Lung (tissue), 12 donors: ENCODE measurements around the gene PRRX2. TPM values are rescaled to one million over a fixed set of nuclear protein-coding genes. Genes with fewer than 3 reads are reported as not detected.

Experiments
- ATAC-seq: fragments of 200-7000 bp; cut with Tn5 transposase; one replicate; pipeline ENCODE4 v1.9.1; 2020; ENCODE audit warnings: moderate number of reproducible peaks; ENCODE audit not compliant: insufficient read depth, low FRiP score
- DNase-seq, 3 donors: peaks; one replicate each; pipeline ENCODE4 v3.0.0-alpha.2; 2013 to 2017
- H3K27ac ChIP-seq, 2 donors: one replicate each; pipeline ENCODE4 v1.5.1; 2013; ENCODE audit warnings: mild to moderate bottlenecking in 2 of 2, moderate library complexity in 2 of 2, control low read depth in 1 of 2, inconsistent platforms in 1 of 2, low read depth in 1 of 2, low read length in 1 of 2
- H3K27me3 ChIP-seq, 3 donors: one replicate each; pipeline ENCODE4 v1.5.1; 2013; ENCODE audit warnings: low read length in 2 of 3; ENCODE audit not compliant: control insufficient read depth in 3 of 3, insufficient read depth in 3 of 3
- H3K36me3 ChIP-seq, 4 donors: one replicate each; pipeline ENCODE4 v1.5.1; 2013; ENCODE audit warnings: low read length in 4 of 4, mild to moderate bottlenecking in 1 of 4, moderate library complexity in 1 of 4; ENCODE audit not compliant: control insufficient read depth in 4 of 4, insufficient read depth in 4 of 4
- H3K4me1 ChIP-seq, 5 donors: one replicate each; pipeline ENCODE4 v1.5.1; 2013; ENCODE audit warnings: low read length in 5 of 5, mild to moderate bottlenecking in 2 of 5, moderate library complexity in 1 of 5; ENCODE audit not compliant: control insufficient read depth in 5 of 5, insufficient read depth in 5 of 5
- H3K4me3 ChIP-seq: one replicate; pipeline ENCODE4 v1.5.1; 2013; ENCODE audit warnings: mild to moderate bottlenecking, control low read depth, moderate library complexity
- H3K9ac ChIP-seq, 2 donors: one replicate each; pipeline ENCODE4 v1.5.1; 2013; ENCODE audit warnings: low read length in 2 of 2, control low read depth in 1 of 2; ENCODE audit not compliant: insufficient read depth in 1 of 2
- H3K9me3 ChIP-seq, 4 donors: one replicate each; pipeline ENCODE4 v1.5.1; 2013; ENCODE audit warnings: low read length in 3 of 4, mild to moderate bottlenecking in 1 of 4, moderate library complexity in 1 of 4; ENCODE audit not compliant: control insufficient read depth in 4 of 4, insufficient read depth in 3 of 4
- CTCF ChIP-seq: IDR thresholded peaks from 2 replicates; pipeline ENCODE4 v1.5.1; 2012; ENCODE audit warnings: mild to moderate bottlenecking; ENCODE audit errors: control extremely low read depth, extremely low read depth
- WGBS, 2 donors: extraction: QIAGEN DNeasy Blood & Tissue Kit; methylation state at CpG; one replicate each; pipeline ENCODE4 v1.1.7; 2013; 5-methylcytosine and 5-hydroxymethylcytosine counted together
- polyA plus RNA-seq, 2 donors: library from polyadenylated mRNA; stranded (reverse); fragments of 200-250 nt; gene quantifications; one replicate each; pipeline ENCODE4 v1.2.1, GENCODE V29; 2013
- total RNA-seq, 2 donors: library from RNA; depleted of rRNA in 1 of 2; stranded (reverse); fragments of >200 nt in 1 of 2; gene quantifications; one replicate each; pipeline ENCODE4 v1.2.1, GENCODE V29; 2014 to 2021
- donor health status: control.
- donor health status: control.
- donor health status: Bipolar disorder and iron deficiency.
- donor health status: healthy.
- donor health status: DM: yes; HTN: yes; CAD: no.

Gene PRRX2
- total and polyA plus RNA-seq, 4 donors: 2.2 to 3.8 (median 3.5) TPM

GRCh38 chr9:129644902-129645301 is 20.5 kb upstream of the PRRX2 start:
- TF ChIP-seq CTCF: no peak
- WGBS, 2 donors: 69 to 81% methylated on average over 17 of the region's 17 CpGs
- ATAC-seq (no peak), DNase-seq (no peak)
- Histone ChIP-seq H3K4me1 (peaks cover 5 to 20% (median 12%) of the 10 kb centered on the region in 5 donors), H3K27ac (no peak overlapping the region), H3K36me3 (no peaks in the 10 kb centered on the region), H3K9ac (no peak overlapping the region), H3K27me3 (no peaks in the 10 kb centered on the region), H3K4me3 (no peak overlapping the region), H3K9me3 (no peaks in the 10 kb centered on the region)

GRCh38 chr9:129646252-129646651 is 19.2 kb upstream of the PRRX2 start:
- no peak for DNase-seq
- no peak overlapping the region for H3K27ac ChIP-seq
- peaks cover 0 to 7% (median under 1%) of the 10 kb centered on the region in 5 donors for H3K4me1 ChIP-seq
- TF ChIP-seq CTCF: no peak
- no peaks in the 10 kb centered on the region for H3K9me3 ChIP-seq
- no peak for ATAC-seq
- no peaks in the 10 kb centered on the region for H3K27me3 ChIP-seq
- no peaks in the 10 kb centered on the region for H3K36me3 ChIP-seq
- 84 to 91% methylated on average over 12 of the region's 12 CpGs for whole genome bisulfite sequencing, 2 donors
- H3K4me3 ChIP-seq: no peak overlapping the region
- no peak overlapping the region for H3K9ac ChIP-seq

GRCh38 chr9:129646654-129647053 is 18.8 kb upstream of the PRRX2 start:
- TF ChIP-seq CTCF: no peak
- Histone ChIP-seq H3K27me3 (no peaks in the 10 kb centered on the region), H3K4me3 (no peak overlapping the region), H3K9ac (no peak overlapping the region), H3K9me3 (no peaks in the 10 kb centered on the region), H3K4me1 (peaks cover 0 to 3% (median 0%) of the 10 kb centered on the region in 5 donors), H3K27ac (no peak overlapping the region), H3K36me3 (no peaks in the 10 kb centered on the region)
- DNase-seq: no peak
- 95 to 98% methylated on average over 7 of the region's 7 CpGs for WGBS, 2 donors
- no peak for ATAC-seq

GRCh38 chr9:129647635-129648034 is 17.8 kb upstream of the PRRX2 start:
- Histone ChIP-seq H3K4me3 (no peak overlapping the region), H3K9me3 (no peaks in the 10 kb centered on the region), H3K36me3 (no peaks in the 10 kb centered on the region), H3K27me3 (no peaks in the 10 kb centered on the region), H3K27ac (no peak overlapping the region), H3K4me1 (peaks cover 0 to 3% (median 0%) of the 10 kb centered on the region in 5 donors), H3K9ac (no peak overlapping the region)
- no peak for TF ChIP-seq CTCF
- WGBS, 2 donors: 90 to 91% methylated on average over 10 of the region's 10 CpGs
- ATAC-seq (no peak), DNase-seq (no peak)
